Stomach (tissue), 9 donors: ENCODE data around the gene RHOT1. TPM values are rescaled to one million over a fixed set of nuclear protein-coding genes. Genes with fewer than 3 reads are reported as not detected.
"Not testable (repeated sequence)": the region's sequence is repeated elsewhere in the genome, so short reads cannot be mapped to it uniquely, and the experiment has no call there.

Experiments
- DNase-seq, 2 donors: peaks; one replicate each; pipeline versions ENCODE4 v3.0.0 to v3.0.0-alpha.2; 2013 to 2019
- H3K27ac ChIP-seq, 5 donors: fragments of 200-600 bp in 4 of 5; sonication (generic) in 4 of 5; one replicate each; pipeline ENCODE4 v1.5.1; 2013 to 2019; ENCODE audit warnings: mild to moderate bottlenecking in 1 of 5, moderate library complexity in 1 of 5
- H3K27me3 ChIP-seq, 3 donors: fragments of 200-600 bp; sonication (generic); one replicate each; pipeline ENCODE4 v1.5.1; 2017 to 2019; ENCODE audit warnings: mixed run types in 1 of 3
- H3K36me3 ChIP-seq, 4 donors: fragments of 200-600 bp; sonication (generic); 1 replicate in 3 of 4; 2 replicates in 1 of 4; pipeline ENCODE4 v1.5.1; 2016 to 2019
- H3K4me1 ChIP-seq, 4 donors: fragments of 200-600 bp; sonication (generic); one replicate each; pipeline ENCODE4 v1.5.1; 2016 to 2019
- H3K4me3 ChIP-seq, 4 donors: fragments of 200-600 bp; sonication (generic) in 3 of 4; one replicate each; pipeline ENCODE4 v1.5.1; 2016 to 2019; ENCODE audit warnings: mild to moderate bottlenecking in 1 of 4
- H3K9me3 ChIP-seq, 4 donors: fragments of 200-600 bp; sonication (generic); one replicate each; pipeline ENCODE4 v1.5.1; 2016 to 2019
- EP300 ChIP-seq: sonication (generic); formaldehyde crosslinking; IDR thresholded peaks from one replicate; pipeline ENCODE4 v1.6.1; 2017; ENCODE audit warnings: antibody characterized with exemption
- POLR2A ChIP-seq, 4 donors: fragments of 450-650 bp; IDR thresholded peaks; one replicate each; pipeline ENCODE4 v1.6.1; 2016; ENCODE audit warnings: antibody characterized with exemption in 4 of 4, control low read depth in 2 of 4, mild to moderate bottlenecking in 1 of 4, moderate library complexity in 1 of 4
- POLR2AphosphoS5 ChIP-seq, 3 donors: sonication (generic); formaldehyde crosslinking; IDR thresholded peaks; one replicate each; pipeline ENCODE4 v1.6.1; 2016; ENCODE audit warnings: antibody characterized with exemption in 3 of 3
- WGBS, 5 donors: extraction: QIAGEN DNeasy Blood & Tissue Kit in 3 of 5; methylation state at CpG; one replicate each; pipeline versions ENCODE4 v1.1.5 to v1.1.7; 2013 to 2018; 5-methylcytosine and 5-hydroxymethylcytosine counted together
- intact Hi-C: fragments of 100-400 bp; cut with DNase I; formaldehyde crosslinking; loops from one replicate; pipeline ENCODE4 v1.15.1; 2023; ENCODE audit warnings: low total_unique reads
- polyA plus RNA-seq, 3 donors: library from polyadenylated mRNA; stranded (reverse); fragments of 200-250 nt; gene quantifications; one replicate each; pipeline ENCODE4 v1.2.3, GENCODE V29; 2013
- total RNA-seq, 5 donors: library from RNA; depleted of rRNA; stranded (reverse); fragments of >200 nt; gene quantifications; one replicate each; pipeline versions ENCODE4 v1.1.0 to v1.2.3, GENCODE V29; 2014 to 2016
- TF ChIP-seq, protein P1 (sequence below), 7 experiments: fragments of 450-650 bp in 4 of 7; fragments of 200-600 bp in 3 of 7; sonication (generic) in 3 of 7; IDR thresholded peaks; one replicate each; pipeline ENCODE4 v1.5.1; 2016 to 2019; ENCODE audit warnings: antibody characterized with exemption in 7 of 7, control low read depth in 2 of 7, mild to moderate bottlenecking in 1 of 7
- donor health status: healthy with polysubstance abuse.
- donor health status: Bipolar disorder and iron deficiency.
- donor health status: healthy.

Gene RHOT1
- total and polyA plus RNA-seq, 8 donors, result 7.0 to 219 (median 56.7) TPM

DNA sequence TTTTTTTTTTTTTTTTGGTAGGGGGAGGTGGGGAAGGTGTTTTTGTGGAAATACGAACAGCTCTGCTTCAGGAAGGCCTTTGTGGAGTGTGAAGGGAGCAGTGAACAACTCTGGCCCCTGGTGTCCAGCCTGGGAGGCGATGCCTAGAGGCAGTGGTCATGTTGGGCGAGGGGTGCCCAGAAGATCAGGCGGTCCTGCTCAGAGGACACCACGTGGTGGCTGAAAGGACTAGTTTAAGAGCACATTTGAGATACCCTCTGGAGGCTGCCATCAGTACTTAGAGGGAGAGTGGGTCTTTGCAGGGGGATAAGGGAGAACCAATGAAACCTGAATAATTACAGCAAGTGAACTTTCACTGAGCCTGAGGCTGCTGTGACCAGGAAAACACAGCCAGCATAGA, 40.1 kb upstream of the RHOT1 start:
- H3K9me3 ChIP-seq, result no peaks in the 10 kb centered on the region
- H3K4me1 ChIP-seq, result peaks cover 23 to 39% (median 27%) of the 10 kb centered on the region in 4 donors
- intact Hi-C loops, result no loop called here
- no peaks in the 10 kb centered on the region for H3K27me3 ChIP-seq
- WGBS, 5 donors, result 85 to 93% (median 88%) methylated on average over 5 of the region's 5 CpGs
- TF ChIP-seq, protein P1, sequence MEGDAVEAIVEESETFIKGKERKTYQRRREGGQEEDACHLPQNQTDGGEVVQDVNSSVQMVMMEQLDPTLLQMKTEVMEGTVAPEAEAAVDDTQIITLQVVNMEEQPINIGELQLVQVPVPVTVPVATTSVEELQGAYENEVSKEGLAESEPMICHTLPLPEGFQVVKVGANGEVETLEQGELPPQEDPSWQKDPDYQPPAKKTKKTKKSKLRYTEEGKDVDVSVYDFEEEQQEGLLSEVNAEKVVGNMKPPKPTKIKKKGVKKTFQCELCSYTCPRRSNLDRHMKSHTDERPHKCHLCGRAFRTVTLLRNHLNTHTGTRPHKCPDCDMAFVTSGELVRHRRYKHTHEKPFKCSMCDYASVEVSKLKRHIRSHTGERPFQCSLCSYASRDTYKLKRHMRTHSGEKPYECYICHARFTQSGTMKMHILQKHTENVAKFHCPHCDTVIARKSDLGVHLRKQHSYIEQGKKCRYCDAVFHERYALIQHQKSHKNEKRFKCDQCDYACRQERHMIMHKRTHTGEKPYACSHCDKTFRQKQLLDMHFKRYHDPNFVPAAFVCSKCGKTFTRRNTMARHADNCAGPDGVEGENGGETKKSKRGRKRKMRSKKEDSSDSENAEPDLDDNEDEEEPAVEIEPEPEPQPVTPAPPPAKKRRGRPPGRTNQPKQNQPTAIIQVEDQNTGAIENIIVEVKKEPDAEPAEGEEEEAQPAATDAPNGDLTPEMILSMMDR (IDR thresholded peaks at IDR 0.05), result no peak
- TF ChIP-seq POLR2AphosphoS5 (IDR thresholded peaks at IDR 0.05) (no peak), EP300 (no peak), POLR2A (IDR thresholded peaks at IDR 0.05) (no peak)
- no peak for DNase-seq
- no peak overlapping the region for H3K27ac ChIP-seq
- H3K36me3 ChIP-seq, result no peaks in the 10 kb centered on the region
- H3K4me3 ChIP-seq, result no peak overlapping the region

- H3K27ac ChIP-seq, result no peak overlapping the region
- no peak for TF ChIP-seq EP300
- TF ChIP-seq POLR2AphosphoS5 (IDR thresholded peaks at IDR 0.05), result no peak
- no peak for TF ChIP-seq POLR2A (IDR thresholded peaks at IDR 0.05)
- TF ChIP-seq, protein P1 (IDR thresholded peaks at IDR 0.05), result no peak
- no peaks in the 10 kb centered on the region for H3K9me3 ChIP-seq
- intact Hi-C loops, result no loop called here
- no peaks in the 10 kb centered on the region for H3K27me3 ChIP-seq
- DNase-seq, result no peak
- H3K36me3 ChIP-seq, result no peaks in the 10 kb centered on the region
- peaks cover 23 to 39% (median 27%) of the 10 kb centered on the region in 4 donors for H3K4me1 ChIP-seq
- 75 to 86% (median 78%) methylated on average over 5 of the region's 5 CpGs for WGBS, 5 donors
- H3K4me3 ChIP-seq, result no peak overlapping the region
These were observed 39.6 kb upstream of the RHOT1 start for GRCh38 chr17:32102646-32103186.

GRCh38 chr17:32103476-32104113, 38.7 kb upstream of the RHOT1 start:
- no peaks in the 10 kb centered on the region for H3K36me3 ChIP-seq
- WGBS, 5 donors, result 45 to 63% (median 54%) methylated on average over 7 of the region's 7 CpGs
- peaks cover 23 to 39% (median 27%) of the 10 kb centered on the region in 4 donors for H3K4me1 ChIP-seq
- H3K9me3 ChIP-seq, result no peaks in the 10 kb centered on the region
- TF ChIP-seq POLR2AphosphoS5 (IDR thresholded peaks at IDR 0.05) (no peak), POLR2A (IDR thresholded peaks at IDR 0.05) (no peak), EP300 (no peak)
- TF ChIP-seq, protein P1 (IDR thresholded peaks at IDR 0.05), result no peak
- H3K27ac ChIP-seq, result peak overlapping the region in 2 of 5 donors; percentile 25 to 32
- no peaks in the 10 kb centered on the region for H3K27me3 ChIP-seq
- peak in 1 of 2 donors; percentile 43 for DNase-seq
- intact Hi-C loops, result no loop called here
- no peak overlapping the region for H3K4me3 ChIP-seq

DNA sequence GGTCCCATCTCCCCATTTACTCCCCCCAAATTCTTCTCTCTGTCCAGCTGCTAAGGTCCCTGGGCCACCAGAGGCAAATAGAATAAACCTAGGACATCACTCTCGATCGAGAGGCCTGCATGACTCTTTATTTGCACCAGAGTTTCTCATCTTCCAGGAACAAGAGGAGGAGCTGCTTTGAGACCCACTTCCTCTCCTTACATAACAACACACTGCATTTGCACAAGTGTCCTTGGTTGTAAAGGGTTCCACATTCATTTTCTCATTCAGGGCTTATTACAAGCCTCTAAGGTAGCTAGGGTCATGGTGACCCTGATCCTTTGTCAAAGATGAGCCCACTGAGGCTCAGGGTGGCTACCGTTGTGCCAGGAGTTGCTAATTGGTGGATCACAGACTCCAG, 38.1 kb upstream of the RHOT1 start:
- H3K36me3 ChIP-seq, result no peaks in the 10 kb centered on the region
- 73 to 84% (median 78%) methylated on average over 3 of the region's 3 CpGs for WGBS, 5 donors
- intact Hi-C loops, result no loop called here
- H3K27ac ChIP-seq, result peak overlapping the region in 1 of 5 donors; percentile 32
- TF ChIP-seq, protein P1 (IDR thresholded peaks at IDR 0.05), result no peak
- TF ChIP-seq POLR2A (IDR thresholded peaks at IDR 0.05), result no peak
- TF ChIP-seq EP300, result no peak
- no peak for TF ChIP-seq POLR2AphosphoS5 (IDR thresholded peaks at IDR 0.05)
- H3K9me3 ChIP-seq, result no peaks in the 10 kb centered on the region
- no peak for DNase-seq
- no peaks in the 10 kb centered on the region for H3K27me3 ChIP-seq
- peaks cover 23 to 39% (median 27%) of the 10 kb centered on the region in 4 donors for H3K4me1 ChIP-seq
- H3K4me3 ChIP-seq, result no peak overlapping the region

DNA sequence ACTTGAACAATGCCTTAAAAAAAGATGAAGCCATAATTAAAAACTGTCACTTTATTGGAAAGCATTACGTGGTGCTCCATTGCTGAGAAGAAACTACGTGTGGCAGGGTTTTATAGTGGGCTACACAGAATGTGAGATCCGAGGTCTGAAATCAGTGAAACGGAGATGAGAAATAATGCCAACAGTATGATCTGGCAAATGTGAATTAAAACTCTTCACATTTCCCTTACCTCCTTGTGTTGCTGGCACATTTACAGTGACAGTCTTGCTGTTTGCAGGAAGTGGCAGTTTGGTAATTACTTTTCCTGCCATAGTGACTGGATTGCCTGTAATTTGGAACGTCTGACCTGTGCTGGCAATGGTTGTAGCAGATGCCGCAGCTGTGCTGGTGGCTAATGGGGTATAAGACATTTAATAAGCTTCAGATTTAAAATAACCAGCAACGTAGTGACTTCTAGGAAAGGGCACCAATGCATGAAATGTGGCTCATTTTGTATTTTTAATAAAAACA, 35.8 kb upstream of the RHOT1 start:
- peaks cover 13 to 32% (median 26%) of the 10 kb centered on the region in 4 donors for H3K4me1 ChIP-seq
- DNase-seq, H3K9me3 ChIP-seq, H3K4me3 ChIP-seq, intact Hi-C loops, H3K36me3 ChIP-seq, H3K27ac ChIP-seq, H3K27me3 ChIP-seq: not testable (repeated sequence)
- WGBS, 5 donors, result 50 to 63% (median 56%) methylated on average over 7 of the region's 7 CpGs

- WGBS, 5 donors, result 69 to 76% (median 75%) methylated on average over 1 of the region's 1 CpG
- H3K36me3 ChIP-seq, H3K27ac ChIP-seq, H3K27me3 ChIP-seq, DNase-seq, H3K4me3 ChIP-seq, intact Hi-C loops, H3K9me3 ChIP-seq: not testable (repeated sequence)
- H3K4me1 ChIP-seq, result peaks cover 8 to 33% (median 28%) of the 10 kb centered on the region in 4 donors
These were observed 35.1 kb upstream of the RHOT1 start for GRCh38 chr17:32107194-32107593.
